WTC11 (cell line): ENCODE results near the gene ADAMTS9. TPM values are rescaled to one million over a fixed set of nuclear protein-coding genes. Genes with fewer than 3 reads are reported as not detected.

Experiments
- ATAC-seq: fragments of 200-7000 bp; cut with Tn5 transposase; 2 replicates; pipeline ENCODE4 v1.10.0; 2021; ENCODE audit warnings: mild to moderate bottlenecking, moderate library complexity
- CTCF ChIA-PET: fragments of 300-600 bp; sonication (Branson Sonifier 250); formaldehyde crosslinking; loops from one replicate; lab custom pipeline; 2021; ENCODE audit warnings: antibody characterized with exemption; lab: Charles Lee
- POLR2A ChIA-PET: fragments of 350-600 bp; sonication (Branson Sonifier 250); formaldehyde crosslinking; loops from one replicate; lab custom pipeline; 2021; ENCODE audit warnings: antibody characterized with exemption; lab: Charles Lee
- DNase-seq: peaks from one replicate; pipeline ENCODE4 v3.0.0; 2021; ENCODE audit warnings: low spot score
- H3K27ac Mint-ChIP-seq: 2 replicates; pipeline ENCODE4 v1.8.0; 2021; ENCODE audit warnings: mixed read lengths
- H3K27me3 Mint-ChIP-seq: 2 replicates; pipeline ENCODE4 v1.8.0; 2021; ENCODE audit warnings: low read depth, mild to moderate bottlenecking, moderate library complexity, mixed read lengths
- H3K36me3 Mint-ChIP-seq: 2 replicates; pipeline ENCODE4 v1.8.0; 2021; ENCODE audit warnings: mixed read lengths
- H3K4me1 Mint-ChIP-seq: 2 replicates; pipeline ENCODE4 v1.8.0; 2022; ENCODE audit warnings: mixed read lengths
- H3K4me3 Mint-ChIP-seq: 2 replicates; pipeline ENCODE4 v1.8.0; 2021; ENCODE audit warnings: mild to moderate bottlenecking, moderate library complexity, mixed read lengths
- H3K9me3 Mint-ChIP-seq: 2 replicates; pipeline ENCODE4 v1.8.0; 2021; ENCODE audit warnings: mixed read lengths
- CBFB ChIP-seq: sonication (generic); formaldehyde crosslinking; IDR thresholded peaks from 2 replicates; pipeline ENCODE4 v1.8.1; 2022; ENCODE audit warnings: mild to moderate bottlenecking, low read depth, missing genetic modification reagents
- CREM ChIP-seq: sonication (generic); formaldehyde crosslinking; IDR thresholded peaks from 2 replicates; pipeline ENCODE4 v1.8.1; 2022; ENCODE audit warnings: mild to moderate bottlenecking, missing genetic modification reagents, moderate library complexity
- EMX1 ChIP-seq: fragments of 250-450 bp; sonication (Bioruptor Pico); IDR thresholded peaks from 2 replicates; pipeline ENCODE4 v1.8.0; 2021; ENCODE audit warnings: mild to moderate bottlenecking
- GRHL2 ChIP-seq: fragments of 250-450 bp; sonication (Bioruptor Pico); IDR thresholded peaks from 2 replicates; pipeline ENCODE4 v1.8.0; 2022; ENCODE audit warnings: mild to moderate bottlenecking, moderate library complexity; ENCODE audit not compliant: insufficient replicate concordance, severe bottlenecking
- GTF2I ChIP-seq: fragments of 250-450 bp; sonication (Bioruptor Pico); conservative IDR thresholded peaks from 2 replicates; pipeline ENCODE4 v1.4.0; 2021; ENCODE audit warnings: mild to moderate bottlenecking
- JUN ChIP-seq: sonication (generic); formaldehyde crosslinking; IDR thresholded peaks from 2 replicates; pipeline ENCODE4 v1.8.0; 2023; ENCODE audit warnings: mild to moderate bottlenecking, missing genetic modification reagents
- NFE2L1 ChIP-seq: sonication (generic); formaldehyde crosslinking; IDR thresholded peaks from 2 replicates; pipeline ENCODE4 v1.8.1; 2023; ENCODE audit warnings: missing genetic modification reagents
- NFYB ChIP-seq: sonication (generic); formaldehyde crosslinking; conservative IDR thresholded peaks from 2 replicates; pipeline ENCODE4 v1.8.0; 2022; ENCODE audit warnings: low read depth, missing genetic modification reagents
- TEAD1 ChIP-seq: sonication (generic); formaldehyde crosslinking; IDR thresholded peaks from 2 replicates; pipeline ENCODE4 v1.8.0; 2022; ENCODE audit warnings: mild to moderate bottlenecking, missing genetic modification reagents
- ZNF121 ChIP-seq: sonication (generic); formaldehyde crosslinking; IDR thresholded peaks from 2 replicates; pipeline ENCODE4 v1.8.0; 2023; ENCODE audit warnings: missing genetic modification reagents
- ZNF423 ChIP-seq: fragments of 250-450 bp; sonication (Bioruptor Pico); IDR thresholded peaks from 2 replicates; pipeline ENCODE4 v2.1.2; 2022; ENCODE audit warnings: mild to moderate bottlenecking, moderate library complexity
- total RNA-seq: library from RNA; stranded (reverse); gene quantifications from 3 replicates; pipeline ENCODE4 v1.2.3, GENCODE V29; 2021
- TF ChIP-seq, protein P1 (sequence below): fragments of 250-450 bp; sonication (Bioruptor Pico); IDR thresholded peaks from 2 replicates; pipeline ENCODE4 v1.8.0; 2021; ENCODE audit warnings: mild to moderate bottlenecking
- TF ChIP-seq, protein P2 (sequence below): sonication (generic); formaldehyde crosslinking; IDR thresholded peaks from 2 replicates; pipeline ENCODE4 v1.8.0; 2022; ENCODE audit warnings: mild to moderate bottlenecking, missing genetic modification reagents
- TF ChIP-seq, protein P3 (sequence below): sonication (generic); formaldehyde crosslinking; IDR thresholded peaks from 2 replicates; pipeline ENCODE4 v1.8.1; 2023; ENCODE audit warnings: mild to moderate bottlenecking, moderate library complexity, missing genetic modification reagents
- TF ChIP-seq, protein P4 (sequence below): sonication (generic); formaldehyde crosslinking; IDR thresholded peaks from 2 replicates; pipeline ENCODE4 v1.8.1; 2023; ENCODE audit warnings: mild to moderate bottlenecking, missing genetic modification reagents
- TF ChIP-seq, protein P5 (sequence below): sonication (generic); formaldehyde crosslinking; IDR thresholded peaks from 2 replicates; pipeline ENCODE4 v1.8.0; 2023; ENCODE audit warnings: missing genetic modification reagents, mild to moderate bottlenecking, borderline replicate concordance

ADAMTS9 gene
- total RNA-seq, 1 experiment from 2014 or later = 3.1 TPM

DNA sequence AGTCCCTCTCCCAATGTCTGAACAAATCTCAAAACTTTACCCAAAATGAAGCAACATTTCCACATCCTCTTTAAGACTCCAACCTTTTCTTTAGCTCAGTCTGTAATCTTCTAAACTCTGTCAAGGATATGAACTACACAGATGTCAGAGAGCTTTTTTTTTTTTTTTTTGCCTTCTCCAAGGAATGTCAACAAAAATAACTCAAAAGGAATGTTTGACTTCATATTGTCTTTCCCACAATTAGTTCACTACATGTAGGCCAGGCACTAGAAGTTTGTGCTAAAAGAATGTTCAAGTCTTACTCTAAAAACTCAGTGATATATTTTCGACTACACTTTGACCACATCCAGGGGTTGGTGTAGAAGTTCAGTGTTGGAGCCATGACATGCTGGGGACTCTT is 37.1 kb downstream of the ADAMTS9 start:
- DNase-seq (no peak), ATAC-seq (no peak)
- TF ChIP-seq GTF2I (CRISPR knock-in tag) = no peak
- no peak for TF ChIP-seq GRHL2 (CRISPR knock-in tag)
- TF ChIP-seq, protein P1, sequence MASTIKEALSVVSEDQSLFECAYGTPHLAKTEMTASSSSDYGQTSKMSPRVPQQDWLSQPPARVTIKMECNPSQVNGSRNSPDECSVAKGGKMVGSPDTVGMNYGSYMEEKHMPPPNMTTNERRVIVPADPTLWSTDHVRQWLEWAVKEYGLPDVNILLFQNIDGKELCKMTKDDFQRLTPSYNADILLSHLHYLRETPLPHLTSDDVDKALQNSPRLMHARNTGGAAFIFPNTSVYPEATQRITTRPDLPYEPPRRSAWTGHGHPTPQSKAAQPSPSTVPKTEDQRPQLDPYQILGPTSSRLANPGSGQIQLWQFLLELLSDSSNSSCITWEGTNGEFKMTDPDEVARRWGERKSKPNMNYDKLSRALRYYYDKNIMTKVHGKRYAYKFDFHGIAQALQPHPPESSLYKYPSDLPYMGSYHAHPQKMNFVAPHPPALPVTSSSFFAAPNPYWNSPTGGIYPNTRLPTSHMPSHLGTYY (CRISPR knock-in tag) = no peak
- no peak overlapping the region for H3K4me3 Mint-ChIP-seq
- no peaks in the 10 kb centered on the region for H3K9me3 Mint-ChIP-seq
- H3K27me3 Mint-ChIP-seq = no peaks in the 10 kb centered on the region
- H3K36me3 Mint-ChIP-seq = no peaks in the 10 kb centered on the region
- ChIA-PET POLR2A (interaction anchor here (0.6 kb wide), 1 partner anchor 1061 kb away, joined by 3 read pairs; no protein-coding TSS in a partner anchor), CTCF (interaction anchor here (0.9 kb wide), 1 partner anchor 121 kb away, joined by 4 read pairs; no protein-coding TSS in a partner anchor)
- H3K27ac Mint-ChIP-seq = peak overlapping the region; percentile 46; the same call in 1 of the 2 replicates
- H3K4me1 Mint-ChIP-seq = peaks cover 22% of the 10 kb centered on the region

DNA sequence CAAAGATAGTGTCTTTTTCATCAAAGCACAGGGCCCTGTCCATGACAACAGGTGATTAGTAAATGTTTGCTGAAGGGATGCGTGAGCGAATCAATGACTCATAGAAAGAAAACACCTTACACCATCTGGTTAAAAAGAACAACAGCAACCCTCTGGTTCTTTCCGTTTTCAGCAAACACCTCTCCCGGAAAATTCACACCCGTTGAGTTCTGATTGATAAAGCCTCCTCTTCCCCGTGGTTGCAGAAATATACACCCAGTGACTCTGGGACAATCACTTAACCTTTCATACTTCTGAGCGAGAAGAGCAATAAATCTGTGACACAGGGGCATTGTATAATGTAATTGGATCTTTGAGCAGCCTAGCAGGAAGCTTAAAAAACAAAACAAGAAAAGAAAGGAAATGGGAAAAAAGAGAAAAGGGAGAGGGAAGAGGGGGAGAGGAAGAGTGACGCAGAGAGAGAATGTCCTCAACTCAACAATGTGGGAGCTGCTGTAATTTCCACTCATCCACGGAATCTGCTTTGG is 37.6 kb downstream of the ADAMTS9 start:
- H3K36me3 Mint-ChIP-seq = no peaks in the 10 kb centered on the region
- ChIA-PET CTCF (interaction anchor here (0.9 kb wide), 1 partner anchor 120 kb away, joined by 4 read pairs; no protein-coding TSS in a partner anchor), POLR2A (interaction anchor here (0.6 kb wide), 1 partner anchor 1062 kb away, joined by 3 read pairs; no protein-coding TSS in a partner anchor)
- DNase-seq (no peak), ATAC-seq (no peak)
- peaks cover 24% of the 10 kb centered on the region for H3K4me1 Mint-ChIP-seq
- no peak overlapping the region for H3K4me3 Mint-ChIP-seq
- H3K27me3 Mint-ChIP-seq = no peaks in the 10 kb centered on the region
- H3K27ac Mint-ChIP-seq = peak overlapping the region; percentile 61; the same call in 1 of the 2 replicates
- H3K9me3 Mint-ChIP-seq = no peaks in the 10 kb centered on the region
- no peak for TF ChIP-seq JUN (CRISPR knock-in tag)
- TF ChIP-seq EMX1 = no peak
- no peak for TF ChIP-seq ZNF423 (CRISPR knock-in tag)
- TF ChIP-seq ZNF121 = no peak
- no peak for TF ChIP-seq NFYB (CRISPR knock-in tag)
- TF ChIP-seq, protein P2, sequence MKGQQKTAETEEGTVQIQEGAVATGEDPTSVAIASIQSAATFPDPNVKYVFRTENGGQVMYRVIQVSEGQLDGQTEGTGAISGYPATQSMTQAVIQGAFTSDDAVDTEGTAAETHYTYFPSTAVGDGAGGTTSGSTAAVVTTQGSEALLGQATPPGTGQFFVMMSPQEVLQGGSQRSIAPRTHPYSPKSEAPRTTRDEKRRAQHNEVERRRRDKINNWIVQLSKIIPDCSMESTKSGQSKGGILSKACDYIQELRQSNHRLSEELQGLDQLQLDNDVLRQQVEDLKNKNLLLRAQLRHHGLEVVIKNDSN (CRISPR knock-in tag) = no peak
- no peak for TF ChIP-seq CBFB (CRISPR knock-in tag)
- TF ChIP-seq NFE2L1 (CRISPR knock-in tag) = no peak
- TF ChIP-seq, protein P3, sequence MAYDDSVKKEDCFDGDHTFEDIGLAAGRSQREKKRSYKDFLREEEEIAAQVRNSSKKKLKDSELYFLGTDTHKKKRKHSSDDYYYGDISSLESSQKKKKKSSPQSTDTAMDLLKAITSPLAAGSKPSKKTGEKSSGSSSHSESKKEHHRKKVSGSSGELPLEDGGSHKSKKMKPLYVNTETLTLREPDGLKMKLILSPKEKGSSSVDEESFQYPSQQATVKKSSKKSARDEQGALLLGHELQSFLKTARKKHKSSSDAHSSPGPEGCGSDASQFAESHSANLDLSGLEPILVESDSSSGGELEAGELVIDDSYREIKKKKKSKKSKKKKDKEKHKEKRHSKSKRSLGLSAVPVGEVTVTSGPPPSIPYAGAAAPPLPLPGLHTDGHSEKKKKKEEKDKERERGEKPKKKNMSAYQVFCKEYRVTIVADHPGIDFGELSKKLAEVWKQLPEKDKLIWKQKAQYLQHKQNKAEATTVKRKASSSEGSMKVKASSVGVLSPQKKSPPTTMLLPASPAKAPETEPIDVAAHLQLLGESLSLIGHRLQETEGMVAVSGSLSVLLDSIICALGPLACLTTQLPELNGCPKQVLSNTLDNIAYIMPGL (CRISPR knock-in tag) = no peak
- TF ChIP-seq, protein P4, sequence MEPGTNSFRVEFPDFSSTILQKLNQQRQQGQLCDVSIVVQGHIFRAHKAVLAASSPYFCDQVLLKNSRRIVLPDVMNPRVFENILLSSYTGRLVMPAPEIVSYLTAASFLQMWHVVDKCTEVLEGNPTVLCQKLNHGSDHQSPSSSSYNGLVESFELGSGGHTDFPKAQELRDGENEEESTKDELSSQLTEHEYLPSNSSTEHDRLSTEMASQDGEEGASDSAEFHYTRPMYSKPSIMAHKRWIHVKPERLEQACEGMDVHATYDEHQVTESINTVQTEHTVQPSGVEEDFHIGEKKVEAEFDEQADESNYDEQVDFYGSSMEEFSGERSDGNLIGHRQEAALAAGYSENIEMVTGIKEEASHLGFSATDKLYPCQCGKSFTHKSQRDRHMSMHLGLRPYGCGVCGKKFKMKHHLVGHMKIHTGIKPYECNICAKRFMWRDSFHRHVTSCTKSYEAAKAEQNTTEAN (CRISPR knock-in tag) = no peak
- no peak for TF ChIP-seq TEAD1 (CRISPR knock-in tag)
- TF ChIP-seq, protein P5, sequence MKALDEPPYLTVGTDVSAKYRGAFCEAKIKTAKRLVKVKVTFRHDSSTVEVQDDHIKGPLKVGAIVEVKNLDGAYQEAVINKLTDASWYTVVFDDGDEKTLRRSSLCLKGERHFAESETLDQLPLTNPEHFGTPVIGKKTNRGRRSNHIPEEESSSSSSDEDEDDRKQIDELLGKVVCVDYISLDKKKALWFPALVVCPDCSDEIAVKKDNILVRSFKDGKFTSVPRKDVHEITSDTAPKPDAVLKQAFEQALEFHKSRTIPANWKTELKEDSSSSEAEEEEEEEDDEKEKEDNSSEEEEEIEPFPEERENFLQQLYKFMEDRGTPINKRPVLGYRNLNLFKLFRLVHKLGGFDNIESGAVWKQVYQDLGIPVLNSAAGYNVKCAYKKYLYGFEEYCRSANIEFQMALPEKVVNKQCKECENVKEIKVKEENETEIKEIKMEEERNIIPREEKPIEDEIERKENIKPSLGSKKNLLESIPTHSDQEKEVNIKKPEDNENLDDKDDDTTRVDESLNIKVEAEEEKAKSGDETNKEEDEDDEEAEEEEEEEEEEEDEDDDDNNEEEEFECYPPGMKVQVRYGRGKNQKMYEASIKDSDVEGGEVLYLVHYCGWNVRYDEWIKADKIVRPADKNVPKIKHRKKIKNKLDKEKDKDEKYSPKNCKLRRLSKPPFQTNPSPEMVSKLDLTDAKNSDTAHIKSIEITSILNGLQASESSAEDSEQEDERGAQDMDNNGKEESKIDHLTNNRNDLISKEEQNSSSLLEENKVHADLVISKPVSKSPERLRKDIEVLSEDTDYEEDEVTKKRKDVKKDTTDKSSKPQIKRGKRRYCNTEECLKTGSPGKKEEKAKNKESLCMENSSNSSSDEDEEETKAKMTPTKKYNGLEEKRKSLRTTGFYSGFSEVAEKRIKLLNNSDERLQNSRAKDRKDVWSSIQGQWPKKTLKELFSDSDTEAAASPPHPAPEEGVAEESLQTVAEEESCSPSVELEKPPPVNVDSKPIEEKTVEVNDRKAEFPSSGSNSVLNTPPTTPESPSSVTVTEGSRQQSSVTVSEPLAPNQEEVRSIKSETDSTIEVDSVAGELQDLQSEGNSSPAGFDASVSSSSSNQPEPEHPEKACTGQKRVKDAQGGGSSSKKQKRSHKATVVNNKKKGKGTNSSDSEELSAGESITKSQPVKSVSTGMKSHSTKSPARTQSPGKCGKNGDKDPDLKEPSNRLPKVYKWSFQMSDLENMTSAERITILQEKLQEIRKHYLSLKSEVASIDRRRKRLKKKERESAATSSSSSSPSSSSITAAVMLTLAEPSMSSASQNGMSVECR (CRISPR knock-in tag) = no peak
- no peak for TF ChIP-seq CREM (CRISPR knock-in tag)
